ENCODE measurements around the gene MYO16.

DNA sequence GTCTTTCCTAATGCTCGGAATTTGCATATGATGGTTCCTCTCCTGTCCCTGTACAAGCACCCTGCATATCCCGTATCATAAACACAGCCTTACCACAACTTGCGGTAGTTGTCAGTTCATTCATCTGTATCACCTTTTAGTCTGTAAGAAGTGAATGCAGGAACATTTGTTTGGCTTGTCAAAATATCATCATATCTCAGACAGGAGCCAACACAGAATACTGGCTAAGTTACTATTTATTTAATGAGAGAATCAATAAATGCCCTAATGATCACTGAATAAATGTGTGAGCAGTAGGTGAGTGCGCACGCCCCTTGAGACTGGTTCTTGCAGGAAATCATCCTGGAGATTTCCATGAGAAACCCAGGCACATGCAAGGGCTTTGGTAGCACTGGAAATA is 182.8 kb downstream of the MYO16 start:
- TF ChIP-seq POLR2AphosphoS5 (IDR thresholded peaks at IDR 0.05; ENCODE audit: insufficient read depth in 1 of 2, low read depth in 1 of 2): no peak
- TF ChIP-seq CTCF (IDR thresholded peaks at IDR 0.05): no peak
- no peak for TF ChIP-seq POLR2A (IDR thresholded peaks at IDR 0.05)
